Ovary (tissue), 9 donors: Measurements from ENCODE around the gene C4orf54. TPM values are rescaled to one million over a fixed set of nuclear protein-coding genes. Genes with fewer than 3 reads are reported as not detected.
A peak's percentile ranks its signal among the peaks of the same experiment; 100 is the strongest.

Source experiments
- DNase-seq, 5 donors: peaks; one replicate each; pipeline ENCODE4 v3.0.0-alpha.2; 2019 to 2020
- H3K27ac ChIP-seq, 2 donors: fragments of 200-600 bp; one replicate each; pipeline versions ENCODE4 v1.5.1 to v1.8.0; 2019 to 2022
- H3K27me3 ChIP-seq: fragments of 200-600 bp; one replicate; pipeline ENCODE4 v1.8.0; 2022
- H3K36me3 ChIP-seq: fragments of 200-600 bp; sonication (generic); one replicate; pipeline ENCODE4 v1.5.1; 2019
- H3K4me1 ChIP-seq: one replicate; pipeline ENCODE4 v1.8.1; 2013; ENCODE audit warnings: mild to moderate bottlenecking, moderate library complexity; ENCODE audit not compliant: insufficient read depth
- H3K4me3 ChIP-seq: fragments of 200-600 bp; sonication (generic); one replicate; pipeline ENCODE4 v1.5.1; 2017
- H3K9me3 ChIP-seq, 2 donors: fragments of 200-600 bp in 1 of 2; sonication (generic) in 1 of 2; one replicate each; pipeline versions ENCODE4 v1.5.1 to v1.8.1; 2013 to 2019; ENCODE audit warnings: mild to moderate bottlenecking in 1 of 2, moderate library complexity in 1 of 2
- CTCF ChIP-seq, 3 donors: fragments of 450-650 bp in 2 of 3; fragments of 200-600 bp in 1 of 3; IDR thresholded peaks; one replicate each; pipeline versions ENCODE4 v1.5.1 to v1.8.0; 2016 to 2022; ENCODE audit warnings: antibody characterized with exemption in 3 of 3, mild to moderate bottlenecking in 1 of 3
- EP300 ChIP-seq: sonication (generic); formaldehyde crosslinking; IDR thresholded peaks from one replicate; pipeline ENCODE4 v1.6.1; 2017; ENCODE audit warnings: antibody characterized with exemption
- POLR2A ChIP-seq: fragments of 450-650 bp; IDR thresholded peaks from one replicate; pipeline ENCODE4 v1.6.1; 2017; ENCODE audit warnings: antibody characterized with exemption, mild to moderate bottlenecking, moderate library complexity
- WGBS, 3 donors: extraction: QIAGEN DNeasy Blood & Tissue Kit in 1 of 3; methylation state at CpG; one replicate each; pipeline versions ENCODE4 v1.1.5 to v1.1.7; 2013 to 2017; 5-methylcytosine and 5-hydroxymethylcytosine counted together
- intact Hi-C, 4 donors: fragments of 100-400 bp; cut with DNase I; formaldehyde crosslinking; loops; one replicate each; pipeline versions ENCODE4 v1.11.0 to v1.15.1; 2022 to 2023
- polyA plus RNA-seq, 2 donors: library from polyadenylated mRNA; stranded (reverse); fragments of 200-250 nt in 1 of 2; fragments of 350-450 nt in 1 of 2; fragmentation: Illumina TruSeq in 1 of 2; extraction: RNeasy Lipid Tissue Mini Kit (QIAGEN cat#74804) in 1 of 2; gene quantifications; one replicate each; pipeline ENCODE4 v1.2.3, GENCODE V29; 2013 to 2014
- total RNA-seq, 7 donors: library from RNA; depleted of rRNA in 2 of 7; stranded (reverse); fragments of >200 nt in 2 of 7; fragmentation: NEBNext Ultra II Directional in 3 of 7; extraction: Animal tissue kit (Norgen Biotek cat#: 25700) in 3 of 7; gene quantifications; one replicate each; pipeline versions ENCODE4 v1.1.0 to v1.2.4, GENCODE V29; 2016 to 2023
- donor health status: DM: no; HTN: no; CAD: no; lungs with moderate emphysema.
- donor health status: DM: no; HTN: no; CAD: no.
- donor health status: Bipolar disorder and iron deficiency.
- donor health status: DM: yes; HTN: yes; CAD: no.
- donor health status: DM: no; HTN: no; CAD: no.
- donor health status: DM: yes; HTN: yes; CAD: no.

Gene C4orf54
- total and polyA plus RNA-seq, 9 donors: 0.05 to 0.15 (median 0.11) TPM; not detected in 2

DNA sequence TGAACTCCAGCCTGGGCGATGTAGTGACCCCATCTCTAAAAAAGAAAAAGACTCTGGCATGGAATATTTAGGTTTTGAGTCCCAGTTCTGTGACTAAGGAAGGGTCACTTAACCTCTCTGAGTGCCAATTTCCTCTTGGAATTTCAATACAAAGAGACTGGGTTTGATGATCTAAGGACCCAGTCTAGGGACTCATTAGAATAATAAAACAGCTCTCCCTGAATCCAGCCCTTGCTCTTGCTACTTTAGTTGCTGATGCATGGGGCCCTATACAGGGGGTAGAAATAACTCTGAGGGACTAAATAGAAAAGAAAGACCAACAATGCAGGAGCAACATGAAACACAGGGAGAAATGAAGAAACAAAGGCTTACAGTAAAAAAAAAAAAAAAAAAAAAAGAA is 12.6 kb downstream of the C4orf54 start:
- no peak for TF ChIP-seq CTCF (IDR thresholded peaks at IDR 0.05)
- TF ChIP-seq EP300: no peak
- TF ChIP-seq POLR2A: no peak
- H3K9me3 ChIP-seq: no peaks in the 10 kb centered on the region
- intact Hi-C loops: loop anchor here in 1 of 4 donors (10.0 kb wide), 1 partner anchor 80 kb away; the partner anchor contains the start of gene TRMT10A
- H3K4me3 ChIP-seq: no peak overlapping the region
- H3K27me3 ChIP-seq: no peaks in the 10 kb centered on the region
- H3K36me3 ChIP-seq: no peaks in the 10 kb centered on the region
- DNase-seq: no peak
- 95 to 98% (median 97%) methylated on average over 1 of the region's 1 CpG for WGBS, 3 donors
- H3K4me1 ChIP-seq: peaks cover 21% of the 10 kb centered on the region
- peak overlapping the region in 1 of 2 donors; percentile 65 for H3K27ac ChIP-seq

- 85 to 93% (median 88%) methylated on average over 5 of the region's 5 CpGs for WGBS, 3 donors
- peaks cover 19% of the 10 kb centered on the region for H3K4me1 ChIP-seq
These were observed 13.2 kb downstream of the C4orf54 start for GRCh38 chr4:99644453-99644852.

DNA sequence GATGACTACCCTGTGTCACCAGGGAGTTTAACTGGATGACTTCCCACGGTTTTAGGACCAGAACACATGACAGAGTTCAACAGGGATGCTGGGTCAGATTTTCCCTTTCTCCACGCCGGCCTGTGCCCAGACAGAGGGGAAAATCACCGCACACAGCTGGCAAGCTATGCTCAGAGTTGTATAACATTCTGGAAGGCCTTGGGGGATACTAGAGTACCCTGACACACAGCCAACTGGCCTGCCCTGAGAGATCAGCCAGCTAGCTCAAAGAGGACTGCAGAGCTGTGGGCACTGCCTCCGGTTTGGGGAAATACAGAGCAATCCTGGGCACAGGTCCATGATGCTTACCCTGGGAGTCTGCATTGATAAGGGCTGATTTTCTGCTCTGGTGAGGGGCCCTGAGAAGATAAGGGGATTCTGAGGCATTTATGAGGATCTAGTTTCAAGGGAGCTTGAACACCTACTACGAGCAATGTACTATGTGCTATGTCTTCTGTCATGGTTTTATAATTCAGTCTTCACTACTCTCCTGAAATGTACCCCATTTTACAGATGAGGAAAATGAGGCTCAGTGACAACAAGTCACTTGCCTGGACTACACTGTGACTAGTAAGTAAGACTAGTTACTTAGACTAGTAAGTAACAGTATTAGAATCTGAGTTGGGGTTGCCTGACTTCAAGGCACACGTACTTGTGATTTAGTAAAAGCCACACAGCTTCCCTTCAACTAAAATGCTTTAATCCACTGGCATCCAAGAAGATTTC is 14.7 kb downstream of the C4orf54 start:
- Histone ChIP-seq H3K36me3 (no peaks in the 10 kb centered on the region), H3K27me3 (no peaks in the 10 kb centered on the region), H3K4me3 (no peak overlapping the region), H3K4me1 (peaks cover 15% of the 10 kb centered on the region), H3K9me3 (no peaks in the 10 kb centered on the region), H3K27ac (peak overlapping the region; percentile 24 to 34)
- peak; percentile 54 to 84 (median 70) for DNase-seq
- intact Hi-C loops: loop anchor here in 1 of 4 donors (10.0 kb wide), 1 partner anchor 78 kb away; the partner anchor contains the start of gene TRMT10A
- TF ChIP-seq CTCF (IDR thresholded peaks at IDR 0.05) (no peak), POLR2A (no peak), EP300 (no peak)
- WGBS, 3 donors: 30 to 36% (median 35%) methylated on average over 7 of the region's 7 CpGs

More at GRCh38 chr4:99644453-99644852, 13.2 kb downstream of the C4orf54 start:
- DNase-seq: no peak
- Histone ChIP-seq H3K27ac (peak overlapping the region in 1 of 2 donors; percentile 49), H3K27me3 (no peaks in the 10 kb centered on the region), H3K36me3 (no peaks in the 10 kb centered on the region), H3K4me3 (no peak overlapping the region), H3K9me3 (no peaks in the 10 kb centered on the region)
- no peak for TF ChIP-seq CTCF (IDR thresholded peaks at IDR 0.05)
- intact Hi-C loops: loop anchor here in 1 of 4 donors (10.0 kb wide), 1 partner anchor 80 kb away; the partner anchor contains the start of gene TRMT10A

- intact Hi-C loops: loop anchor here in 1 of 4 donors (10.0 kb wide), 1 partner anchor 76 kb away; the partner anchor contains the start of gene TRMT10A
- Histone ChIP-seq H3K27me3 (no peaks in the 10 kb centered on the region), H3K27ac (no peak overlapping the region), H3K4me1 (peaks cover 9% of the 10 kb centered on the region), H3K36me3 (no peaks in the 10 kb centered on the region), H3K4me3 (no peak overlapping the region), H3K9me3 (no peaks in the 10 kb centered on the region)
- 76 to 92% (median 81%) methylated on average over 2 of the region's 2 CpGs for WGBS, 3 donors
- no peak for TF ChIP-seq CTCF (IDR thresholded peaks at IDR 0.05)
- no peak for TF ChIP-seq EP300
- no peak for TF ChIP-seq POLR2A
- no peak for DNase-seq
These were observed 17.0 kb downstream of the C4orf54 start for GRCh38 chr4:99640676-99641075.
